Measurements from ENCODE around the gene PKN3. TPM values are rescaled to one million over a fixed set of nuclear protein-coding genes. Genes with fewer than 3 reads are reported as not detected.

The PKN3 gene
- total and polyA plus RNA-seq, 9 of the 15 experiments (the other 6 are each of a cell fraction or from before 2014, with no cell fraction given), result 0.82 to 49.2 (median 19.7) TPM

- Histone ChIP-seq H3K79me2 (ENCODE audit: control insufficient read depth, insufficient read depth, low read length) (0 out of 3 replicates have a peak, but pooled peaks cover 9% of the 10 kb centered on the region), H3K9me1 (ENCODE audit: control insufficient read depth, insufficient read depth, low read length) (peaks cover 3% of the 10 kb centered on the region), H3K27me3 (ENCODE audit: control insufficient read depth in 2 of 2, insufficient read depth in 2 of 2, low read length in 2 of 2) (no peaks in the 10 kb centered on the region), H3K4me3 (no peak overlapping the region), H3K4me1 (replicated peaks in 1 of 2; ENCODE audit: control insufficient read depth in 2 of 2, insufficient read depth in 2 of 2, low read length in 2 of 2) (peaks cover 13 to 19% of the 10 kb centered on the region in 2 experiments; a peak in 4 of 5 replicates), H4K20me1 (replicated peaks; ENCODE audit: control insufficient read depth, insufficient read depth, low read length) (no peaks in the 10 kb centered on the region), H3K36me3 (ENCODE audit: control insufficient read depth, insufficient read depth, low read length) (peaks cover 5% of the 10 kb centered on the region; the same call in 1 of the 3 replicates), H2AFZ (ENCODE audit: low read depth, low read length) (no peak overlapping the region), H3K4me2 (ENCODE audit: insufficient read depth, low read length) (no peak overlapping the region), H3K9me3 (replicated peaks; ENCODE audit: control insufficient read depth, insufficient read depth, low read depth, low read length) (no peaks in the 10 kb centered on the region), H3K27ac (ENCODE audit: extremely low read depth, low read depth, low read length) (no peak overlapping the region), H3K9ac (ENCODE audit: insufficient read depth in 1 of 2, low read depth in 2 of 2, low read length in 2 of 2) (no peak overlapping the region)
- FAIRE-seq, result no peak
- WGBS (ENCODE audit: insufficient coverage, low coverage, missing lambda C conversion rate), result 39% methylated on average over 3 of the region's 3 CpGs
- POLR2A ChIA-PET, result interaction anchor here (0.7 to 1.3 kb wide), 4 partner anchors 12 to 37 kb away, joined by 3 read pairs; no protein-coding TSS in a partner anchor
- in situ Hi-C loops (cut with MboI) (no loop called here), intact Hi-C loops (cut with micrococcal nuclease) (no loop called here)
- CTCF ChIA-PET (ENCODE audit: low intra/inter-chr PET ratio), result no interaction called here
- no peak for DNase-seq (ENCODE audit: extremely low read depth in 1 of 4, low spot score in 3 of 4)
- no peak for TF ChIP-seq ZNF655 (CRISPR knock-in tag; IDR thresholded peaks at IDR 0.05)
- no peak for TF ChIP-seq ZNF311 (CRISPR knock-in tag; IDR thresholded peaks at IDR 0.05)
- no peak for TF ChIP-seq CCAR2 (IDR thresholded peaks at IDR 0.05; ENCODE audit: low read depth, low read length)
- no peak for TF ChIP-seq CBX8 (IDR thresholded peaks at IDR 0.05; ENCODE audit: borderline replicate concordance, extremely low read depth, low read depth, low read length, poor library complexity, severe bottlenecking)
- no peak for TF ChIP-seq BDP1 (IDR thresholded peaks at IDR 0.05; ENCODE audit: insufficient read depth, insufficient read length)
- no peak for TF ChIP-seq TAF7 (tag; IDR thresholded peaks at IDR 0.05)
- no peak for TF ChIP-seq DDX20 (tag; IDR thresholded peaks at IDR 0.05; ENCODE audit: low read depth)
- TF ChIP-seq ARID3B (CRISPR knock-in tag; IDR thresholded peaks at IDR 0.05; ENCODE audit: borderline replicate concordance), result no peak
- ATAC-seq, result no peak
- no TSS peak for BruUV-seq (replicated peaks)
Measured at GRCh38 chr9:128765499-128765898, 63.2 kb downstream of the PKN3 start.

Measured in K562 (cell line).